ENCODE results near the gene BMP2K.
A peak's percentile ranks its signal among the peaks of the same experiment; 100 is the strongest.

DNA sequence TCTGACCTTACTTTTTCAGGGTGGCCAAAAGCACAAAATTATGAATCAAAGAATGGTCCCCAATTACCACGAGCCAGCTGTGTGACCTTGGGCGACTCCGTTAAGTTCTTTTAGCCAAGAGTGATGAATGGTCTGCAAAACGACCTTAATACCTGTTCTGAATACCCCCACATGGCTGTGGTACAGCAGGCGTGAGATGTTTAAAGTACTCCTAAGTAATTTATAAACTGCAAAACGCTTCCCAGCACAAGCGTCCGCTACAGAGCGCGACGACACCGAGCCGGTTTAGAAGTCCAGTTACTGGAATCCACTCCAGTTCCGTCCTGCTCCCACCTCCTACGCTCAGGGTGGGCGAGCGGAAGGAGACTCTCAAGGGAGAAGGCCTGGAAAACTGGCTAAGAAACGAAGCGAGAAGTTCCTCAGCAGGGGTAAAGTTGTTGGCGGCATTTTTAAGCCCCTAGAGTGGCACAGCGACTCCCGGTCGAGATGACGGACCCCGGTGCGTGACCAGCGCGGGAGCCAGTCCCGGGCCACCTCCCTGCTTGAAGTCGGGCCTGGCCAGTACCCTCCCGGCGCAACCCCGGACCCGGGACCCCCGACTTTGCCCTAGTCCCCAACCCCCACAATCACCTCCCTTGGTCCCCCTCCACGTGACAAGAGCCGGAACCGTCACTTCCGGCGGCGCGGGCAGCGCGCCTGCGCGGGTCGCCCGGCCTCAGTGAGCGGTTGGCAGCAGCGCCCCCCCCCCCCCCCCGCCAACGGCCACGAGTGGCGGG, 659 bp upstream of the BMP2K start:
- TF ChIP-seq, protein P1, sequence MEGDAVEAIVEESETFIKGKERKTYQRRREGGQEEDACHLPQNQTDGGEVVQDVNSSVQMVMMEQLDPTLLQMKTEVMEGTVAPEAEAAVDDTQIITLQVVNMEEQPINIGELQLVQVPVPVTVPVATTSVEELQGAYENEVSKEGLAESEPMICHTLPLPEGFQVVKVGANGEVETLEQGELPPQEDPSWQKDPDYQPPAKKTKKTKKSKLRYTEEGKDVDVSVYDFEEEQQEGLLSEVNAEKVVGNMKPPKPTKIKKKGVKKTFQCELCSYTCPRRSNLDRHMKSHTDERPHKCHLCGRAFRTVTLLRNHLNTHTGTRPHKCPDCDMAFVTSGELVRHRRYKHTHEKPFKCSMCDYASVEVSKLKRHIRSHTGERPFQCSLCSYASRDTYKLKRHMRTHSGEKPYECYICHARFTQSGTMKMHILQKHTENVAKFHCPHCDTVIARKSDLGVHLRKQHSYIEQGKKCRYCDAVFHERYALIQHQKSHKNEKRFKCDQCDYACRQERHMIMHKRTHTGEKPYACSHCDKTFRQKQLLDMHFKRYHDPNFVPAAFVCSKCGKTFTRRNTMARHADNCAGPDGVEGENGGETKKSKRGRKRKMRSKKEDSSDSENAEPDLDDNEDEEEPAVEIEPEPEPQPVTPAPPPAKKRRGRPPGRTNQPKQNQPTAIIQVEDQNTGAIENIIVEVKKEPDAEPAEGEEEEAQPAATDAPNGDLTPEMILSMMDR (IDR thresholded peaks at IDR 0.05; ENCODE audit: low read depth, low read length), result no peak
- TF ChIP-seq MYC (IDR thresholded peaks at IDR 0.05; ENCODE audit: low read depth, low read length), result peak; percentile 86
- TF ChIP-seq POLR2A (IDR thresholded peaks at IDR 0.05; ENCODE audit: extremely low read depth, insufficient read length), result peak; percentile 68
- TF ChIP-seq, protein P2, sequence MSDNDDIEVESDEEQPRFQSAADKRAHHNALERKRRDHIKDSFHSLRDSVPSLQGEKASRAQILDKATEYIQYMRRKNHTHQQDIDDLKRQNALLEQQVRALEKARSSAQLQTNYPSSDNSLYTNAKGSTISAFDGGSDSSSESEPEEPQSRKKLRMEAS (IDR thresholded peaks at IDR 0.05; ENCODE audit: low read depth, low read length), result peak; percentile 91
